IMR-90 (cell line): Measurements from ENCODE around the gene MDFI. TPM values are rescaled to one million over a fixed set of nuclear protein-coding genes. Genes with fewer than 3 reads are reported as not detected.

Experiments used
- ATAC-seq: fragments of 200-7000 bp; cut with Tn5 transposase; 2 replicates; pipeline ENCODE4 v1.9.1; 2020; ENCODE audit warnings: low read depth, mild to moderate bottlenecking, moderate library complexity
- BruUV-seq: library from RNA; stranded (reverse); fragments of 400-500 nt; replicated peaks from 2 replicates; lab custom pipeline; 2021; lab: Mats Ljungman, UMichigan
- CTCF ChIA-PET: fragments of 300-600 bp; formaldehyde crosslinking; extraction: SDS; loops from one replicate; lab custom pipeline; 2021; ENCODE audit warnings: antibody characterized with exemption; lab: Yijun Ruan, JAX
- POLR2A ChIA-PET: fragments of 300-600 bp; sonication (Branson Sonifier 250); formaldehyde crosslinking; loops from one replicate; lab custom pipeline; 2022; ENCODE audit warnings: antibody characterized with exemption; ENCODE audit not compliant: unreplicated experiment; lab: Charles Lee
- DNase-seq: peaks from one replicate; pipeline ENCODE4 v3.0.0; 2013
- H2AFZ ChIP-seq: replicated peaks from 2 replicates; pipeline ENCODE3; 2013; ENCODE audit warnings: low read length, mild to moderate bottlenecking; ENCODE audit not compliant: poor library complexity
- H2AK5ac ChIP-seq: 2 replicates; pipeline ENCODE4 v1.6.1; 2013; ENCODE audit warnings: low read depth, low read length, inconsistent platforms
- H2AK9ac ChIP-seq: replicated peaks from 2 replicates; pipeline ENCODE3; 2013; ENCODE audit warnings: mild to moderate bottlenecking, low read depth, low read length, moderate library complexity; ENCODE audit not compliant: poor library complexity
- H2BK120ac ChIP-seq: 2 replicates; pipeline ENCODE4 v1.6.1; 2013; ENCODE audit warnings: low read depth, low read length, inconsistent platforms
- H2BK15ac ChIP-seq: 3 replicates; pipeline ENCODE4 v1.6.1; 2013; ENCODE audit warnings: low read depth, low read length, inconsistent platforms
- H2BK20ac ChIP-seq: 2 replicates; pipeline ENCODE4 v1.6.1; 2013; ENCODE audit warnings: low read depth, mild to moderate bottlenecking, inconsistent platforms, low read length, moderate library complexity
- H2BK5ac ChIP-seq: 2 replicates; pipeline ENCODE4 v1.6.1; 2013; ENCODE audit warnings: mild to moderate bottlenecking, low read depth, low read length, inconsistent platforms; ENCODE audit not compliant: poor library complexity, severe bottlenecking
- H3K14ac ChIP-seq: replicated peaks from 2 replicates; pipeline ENCODE4 v1.6.1; 2013; ENCODE audit warnings: low read depth, low read length, inconsistent platforms
- H3K18ac ChIP-seq: 2 replicates; pipeline ENCODE4 v1.6.1; 2013; ENCODE audit warnings: low read depth, low read length, control low read depth
- H3K23ac ChIP-seq: 2 replicates; pipeline ENCODE4 v1.6.1; 2013; ENCODE audit warnings: low read depth, low read length, inconsistent platforms
- H3K27ac ChIP-seq: 2 replicates; pipeline ENCODE4 v1.5.1; 2013; ENCODE audit warnings: mild to moderate bottlenecking, control low read depth, low read length; ENCODE audit not compliant: insufficient read depth
- H3K27me3 ChIP-seq: 2 replicates; pipeline ENCODE4 v1.6.1; 2013; ENCODE audit warnings: low read length; ENCODE audit not compliant: control insufficient read depth, insufficient read depth
- H3K36me3 ChIP-seq: 2 replicates; pipeline ENCODE4 v1.6.1; 2013; ENCODE audit warnings: low read length, mixed read lengths; ENCODE audit not compliant: control insufficient read depth, insufficient read depth
- H3K4ac ChIP-seq: 2 replicates; pipeline ENCODE4 v1.6.1; 2013; ENCODE audit warnings: low read depth, low read length, inconsistent platforms
- H3K4me1 ChIP-seq: 2 replicates; pipeline ENCODE4 v1.6.1; 2013; ENCODE audit warnings: low read length, mixed read lengths; ENCODE audit not compliant: control insufficient read depth, insufficient read depth
- H3K4me2 ChIP-seq: 2 replicates; pipeline ENCODE4 v1.6.1; 2013; ENCODE audit warnings: low read depth, mild to moderate bottlenecking, control low read depth, low read length, moderate library complexity
- H3K4me3 ChIP-seq: 2 replicates; pipeline ENCODE4 v1.5.1; 2013; ENCODE audit warnings: low read depth, mild to moderate bottlenecking, control low read depth, low read length, moderate library complexity; ENCODE audit not compliant: insufficient read depth
- H3K56ac ChIP-seq: 2 replicates; pipeline ENCODE4 v1.6.1; 2013; ENCODE audit warnings: low read length, inconsistent platforms; ENCODE audit not compliant: insufficient read depth; ENCODE audit errors: extremely low read depth
- H3K79me1 ChIP-seq, 2 experiments: 2 replicates each; pipeline ENCODE4 v1.6.1; 2013; ENCODE audit warnings: low read length in 2 of 2, inconsistent platforms in 1 of 2, low read depth in 1 of 2
- H3K9ac ChIP-seq: 2 replicates; pipeline ENCODE4 v1.6.1; 2013; ENCODE audit warnings: low read depth, low read length, control low read depth
- H3K9me1 ChIP-seq: 2 replicates; pipeline ENCODE4 v1.6.1; 2013; ENCODE audit warnings: low read length, inconsistent platforms; ENCODE audit not compliant: insufficient read depth
- H3K9me3 ChIP-seq: 2 replicates; pipeline ENCODE4 v1.6.1; 2013; ENCODE audit warnings: low read length; ENCODE audit not compliant: control insufficient read depth, insufficient read depth
- H4K20me1 ChIP-seq: 2 replicates; pipeline ENCODE4 v1.6.1; 2013; ENCODE audit warnings: low read length, inconsistent platforms; ENCODE audit not compliant: insufficient read depth
- H4K5ac ChIP-seq: 2 replicates; pipeline ENCODE4 v1.6.1; 2013; ENCODE audit warnings: mild to moderate bottlenecking, low read depth, low read length, control low read depth
- H4K8ac ChIP-seq, 2 experiments: 2 replicates each; pipeline ENCODE4 v1.6.1; 2013; ENCODE audit warnings: low read depth in 2 of 2, low read length in 2 of 2, control low read depth in 1 of 2, inconsistent platforms in 1 of 2
- H4K91ac ChIP-seq: 2 replicates; pipeline ENCODE4 v1.6.1; 2013; ENCODE audit warnings: low read depth, low read length, inconsistent platforms; ENCODE audit not compliant: insufficient read depth
- BHLHE40 ChIP-seq: fragments of 150-350 bp; IDR thresholded peaks from 2 replicates; pipeline ENCODE4 v1.6.1; 2016; ENCODE audit warnings: mild to moderate bottlenecking, low read depth, low read length
- CEBPB ChIP-seq: IDR thresholded peaks from 2 replicates; pipeline ENCODE4 v1.6.1; 2012; ENCODE audit warnings: low read depth, low read length, improper control_type of control experiment
- CHD1 ChIP-seq: IDR thresholded peaks from 2 replicates; pipeline ENCODE4 v1.6.1; 2012; ENCODE audit warnings: low read depth, low read length, improper control_type of control experiment
- CTCF ChIP-seq: conservative IDR thresholded peaks from 2 replicates; pipeline ENCODE4 v1.5.1; 2012; ENCODE audit warnings: mild to moderate bottlenecking, low read depth, low read length, improper control_type of control experiment
- ELK1 ChIP-seq: fragments of 150-350 bp; IDR thresholded peaks from 2 replicates; pipeline ENCODE4 v1.6.1; 2016; ENCODE audit warnings: low read depth, mild to moderate bottlenecking, low read length, moderate library complexity, borderline replicate concordance
- FOS ChIP-seq: fragments of 150-350 bp; IDR thresholded peaks from 2 replicates; pipeline ENCODE4 v1.6.1; 2016; ENCODE audit warnings: low read depth, low read length
- MAFK ChIP-seq: IDR thresholded peaks from 2 replicates; pipeline ENCODE4 v1.6.1; 2012; ENCODE audit warnings: low read depth, low read length, improper control_type of control experiment
- MAZ ChIP-seq: IDR thresholded peaks from 2 replicates; pipeline ENCODE4 v1.6.1; 2012; ENCODE audit warnings: low read depth, mild to moderate bottlenecking, low read length, improper control_type of control experiment, moderate library complexity, borderline replicate concordance
- MXI1 ChIP-seq: IDR thresholded peaks from 2 replicates; pipeline ENCODE4 v1.6.1; 2012; ENCODE audit warnings: low read depth, mild to moderate bottlenecking, low read length, moderate library complexity, borderline replicate concordance
- NFE2L2 ChIP-seq: fragments of 150-350 bp; IDR thresholded peaks from 2 replicates; pipeline ENCODE4 v1.6.1; 2016; ENCODE audit warnings: low read depth, mild to moderate bottlenecking, low read length
- POLR2A ChIP-seq: IDR thresholded peaks from 2 replicates; pipeline ENCODE4 v1.6.1; 2012; ENCODE audit warnings: mild to moderate bottlenecking, low read depth, low read length
- RAD21 ChIP-seq: IDR thresholded peaks from 2 replicates; pipeline ENCODE4 v1.6.1; 2012; ENCODE audit warnings: low read length, improper control_type of control experiment
- RCOR1 ChIP-seq: IDR thresholded peaks from 2 replicates; pipeline ENCODE4 v1.6.1; 2012; ENCODE audit warnings: mild to moderate bottlenecking, low read length, improper control_type of control experiment; ENCODE audit not compliant: insufficient replicate concordance
- RFX5 ChIP-seq: IDR thresholded peaks from 2 replicates; pipeline ENCODE4 v1.8.0; 2012; ENCODE audit warnings: low read depth, mild to moderate bottlenecking, low read length, moderate library complexity
- SMC3 ChIP-seq: fragments of 150-350 bp; IDR thresholded peaks from 2 replicates; pipeline ENCODE4 v1.6.1; 2016; ENCODE audit warnings: low read depth, mild to moderate bottlenecking, antibody characterized with exemption, low read length, moderate library complexity
- USF2 ChIP-seq: fragments of 150-350 bp; IDR thresholded peaks from 2 replicates; pipeline ENCODE4 v1.6.1; 2017; ENCODE audit warnings: mild to moderate bottlenecking, antibody characterized with exemption, low read length, low read depth
- WGBS, 2 experiments: methylation state at CpG; one replicate each; pipeline versions ENCODE4 v1.1.5 to v1.1.7; 2013; ENCODE audit warnings: missing lambda C conversion rate in 2 of 2; ENCODE audit not compliant: insufficient read length in 1 of 2; ENCODE audit errors: extremely low coverage in 2 of 2; 5-methylcytosine and 5-hydroxymethylcytosine counted together
- dilution Hi-C: fragments of 300-500 bp; cut with HindIII; formaldehyde crosslinking; loops from one replicate; pipeline ENCODE4 v1.14.3; 2018; ENCODE audit warnings: low sequenced_read_pairs; ENCODE audit not compliant: unreplicated experiment
- in situ Hi-C: fragments of 300-500 bp; cut with MboI; formaldehyde crosslinking; loops from 3 replicates; pipeline ENCODE4 v1.14.3; 2019; ENCODE audit warnings: low sequenced_read_pairs, inconsistent platforms, mixed read lengths
- intact Hi-C: fragments of 100-400 bp; cut with micrococcal nuclease; formaldehyde crosslinking; loops from 2 replicates; pipeline ENCODE4 v1.10.0; 2022
- polyA plus RNA-seq, 3 experiments: library from polyadenylated mRNA; depleted of rRNA; stranded (reverse); fragments of >200 nt; gene quantifications; 2 replicates each; pipeline ENCODE4 v1.2.3, GENCODE V29; 2012; ENCODE audit warnings: low replicate concordance in 1 of 3
- total RNA-seq: library from RNA; depleted of rRNA; stranded (reverse); fragments of >200 nt; gene quantifications from 2 replicates; pipeline ENCODE4 v1.2.3, GENCODE V29; 2012

Gene MDFI
- total and polyA plus RNA-seq, 2 of the 4 experiments (the other 2 are of a cell fraction) = 0.18 to 0.29 TPM

- dilution Hi-C loops = no loop called here
- ATAC-seq = no peak
- BruUV-seq = no TSS peak
These were observed 8.2 kb upstream of the MDFI start for GRCh38 chr6:41630069-41630468.

More at GRCh38 chr6:41630069-41630468, 8.2 kb upstream of the MDFI start:
- Histone ChIP-seq H3K56ac (no peak overlapping the region), H4K8ac (no peak overlapping the region), H3K27ac (no peak overlapping the region), H3K9ac (no peak overlapping the region), H3K4me2 (no peak overlapping the region), H4K20me1 (no peaks in the 10 kb centered on the region), H3K23ac (no peak overlapping the region), H4K5ac (no peak overlapping the region), H2BK120ac (no peak overlapping the region), H3K14ac (no peak overlapping the region), H3K36me3 (no peaks in the 10 kb centered on the region), H2AFZ (no peak overlapping the region), H3K18ac (no peak overlapping the region), H2BK15ac (no peak overlapping the region), H3K4me1 (no peaks in the 10 kb centered on the region), H4K91ac (no peak overlapping the region), H3K79me1 (no peaks in the 10 kb centered on the region), H3K9me1 (no peaks in the 10 kb centered on the region), H2AK9ac (no peak overlapping the region), H3K27me3 (peaks cover 69% of the 10 kb centered on the region), H2BK20ac (no peak overlapping the region), H3K4me3 (no peak overlapping the region), H3K9me3 (no peaks in the 10 kb centered on the region), H3K4ac (no peak overlapping the region), H2BK5ac (no peak overlapping the region), H2AK5ac (no peak overlapping the region)
- ChIA-PET POLR2A (no interaction called here), CTCF (no interaction called here)
- WGBS, 2 experiments = 77% methylated on average over 4 of the region's 6 CpGs; no CpG with 5 or more reads in 1 of the 2 experiments
- TF ChIP-seq POLR2A = no peak
- TF ChIP-seq FOS = no peak
- TF ChIP-seq MAZ = no peak
- TF ChIP-seq CEBPB = no peak
- TF ChIP-seq ELK1 = no peak
- TF ChIP-seq MXI1 = no peak
- no peak for TF ChIP-seq RAD21
- no peak for TF ChIP-seq CTCF
- TF ChIP-seq SMC3 = no peak
- TF ChIP-seq USF2 = no peak
- no peak for TF ChIP-seq RCOR1
- no peak for TF ChIP-seq RFX5
- TF ChIP-seq BHLHE40 = no peak
- TF ChIP-seq NFE2L2 = no peak
- TF ChIP-seq CHD1 = no peak
- no peak for TF ChIP-seq MAFK
- intact Hi-C loops (no loop called here), in situ Hi-C loops (no loop called here)
- DNase-seq = no peak
